Loucy (cell line): ENCODE results near the gene PPP1R10.
A peak's percentile ranks its signal among the peaks of the same experiment; 100 is the strongest.

Source experiments
- H2AFZ ChIP-seq: fragments of 200-600 bp; sonication (generic); 2 replicates; pipeline ENCODE4 v1.6.0; 2016; ENCODE audit warnings: antibody characterized with exemption, mild to moderate bottlenecking, low read length, moderate library complexity
- H3F3A ChIP-seq: fragments of 200-600 bp; 2 replicates; pipeline ENCODE4 v1.6.0; 2016; ENCODE audit warnings: antibody characterized with exemption, low read depth, mild to moderate bottlenecking
- H3K27me3 ChIP-seq: fragments of 200-600 bp; sonication (generic); 2 replicates; pipeline ENCODE4 v1.6.1; 2014; ENCODE audit warnings: low read length, mild to moderate bottlenecking; ENCODE audit not compliant: insufficient read depth, poor library complexity, severe bottlenecking
- H3K36me3 ChIP-seq: fragments of 200-600 bp; sonication (generic); 2 replicates; pipeline ENCODE4 v1.6.1; 2016; ENCODE audit warnings: low read length; ENCODE audit not compliant: insufficient read depth
- H3K4me1 ChIP-seq: fragments of 200-600 bp; sonication (generic); 2 replicates; pipeline ENCODE4 v1.5.1; 2014; ENCODE audit warnings: low read length, mild to moderate bottlenecking; ENCODE audit not compliant: insufficient read depth, poor library complexity, severe bottlenecking
- H3K4me2 ChIP-seq: fragments of 200-600 bp; sonication (generic); 2 replicates; pipeline ENCODE4 v1.6.0; 2014; ENCODE audit warnings: antibody characterized with exemption, low read length, low read depth, mild to moderate bottlenecking; ENCODE audit not compliant: poor library complexity, severe bottlenecking
- H3K4me3 ChIP-seq: fragments of 200-600 bp; sonication (generic); 2 replicates; pipeline ENCODE4 v1.5.1; 2014; ENCODE audit warnings: low read length, mild to moderate bottlenecking, mixed read lengths; ENCODE audit not compliant: poor library complexity, severe bottlenecking
- H3K79me2 ChIP-seq: fragments of 200-600 bp; sonication (generic); 2 replicates; pipeline ENCODE4 v1.6.1; 2014; ENCODE audit warnings: low read length; ENCODE audit not compliant: insufficient read depth
- H3K9ac ChIP-seq: fragments of 200-600 bp; sonication (generic); 2 replicates; pipeline ENCODE4 v1.6.0; 2014; ENCODE audit warnings: mild to moderate bottlenecking, low read depth, low read length, moderate library complexity; ENCODE audit not compliant: poor library complexity, severe bottlenecking
- H3K9me2 ChIP-seq: fragments of 200-600 bp; sonication (generic); replicated peaks from 2 replicates; pipeline ENCODE4 v1.6.1; 2016; ENCODE audit warnings: low read depth, low read length, mixed read lengths
- H3K9me3 ChIP-seq: fragments of 200-600 bp; sonication (generic); 2 replicates; pipeline ENCODE4 v1.6.1; 2014; ENCODE audit warnings: mild to moderate bottlenecking, antibody characterized with exemption, low read length, low read depth; ENCODE audit not compliant: insufficient read depth
- H4K20me1 ChIP-seq: fragments of 200-600 bp; sonication (generic); 2 replicates; pipeline ENCODE4 v1.6.0; 2014; ENCODE audit warnings: antibody characterized with exemption, low read length, mild to moderate bottlenecking; ENCODE audit not compliant: insufficient read depth, poor library complexity, severe bottlenecking
- EZH2phosphoT487 ChIP-seq: fragments of 200-600 bp; IDR thresholded peaks from 2 replicates; pipeline ENCODE4 v1.6.1; 2018; ENCODE audit warnings: antibody characterized with exemption, mild to moderate bottlenecking, moderate library complexity, borderline replicate concordance
- TF ChIP-seq, protein P1 (sequence below): fragments of 200-600 bp; sonication (generic); conservative IDR thresholded peaks from 2 replicates; pipeline ENCODE4 v1.5.1; 2014; ENCODE audit warnings: mild to moderate bottlenecking, antibody characterized with exemption, low read length

The PPP1R10 gene

DNA sequence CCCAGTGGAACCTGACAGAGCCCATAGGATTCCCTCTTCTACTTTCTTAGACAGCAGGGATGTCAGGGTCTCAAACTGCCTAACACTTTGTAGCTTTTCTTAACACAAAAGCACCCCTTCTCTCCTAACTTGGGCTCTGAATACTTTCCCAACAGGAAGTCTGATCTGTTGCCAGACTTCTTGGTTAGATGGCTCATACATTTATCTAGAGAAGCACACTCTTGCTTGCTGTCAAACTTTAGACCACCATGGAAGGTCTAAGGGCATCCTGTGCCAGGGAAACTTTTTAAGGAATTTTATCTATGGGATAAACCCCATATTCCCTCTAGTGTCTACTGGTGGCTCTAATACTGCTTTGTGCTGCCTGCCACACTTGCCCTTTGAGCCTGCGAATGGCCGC lies 26.6 kb upstream of the PPP1R10 start:
- H3K4me1 ChIP-seq: peaks cover 32% of the 10 kb centered on the region

DNA sequence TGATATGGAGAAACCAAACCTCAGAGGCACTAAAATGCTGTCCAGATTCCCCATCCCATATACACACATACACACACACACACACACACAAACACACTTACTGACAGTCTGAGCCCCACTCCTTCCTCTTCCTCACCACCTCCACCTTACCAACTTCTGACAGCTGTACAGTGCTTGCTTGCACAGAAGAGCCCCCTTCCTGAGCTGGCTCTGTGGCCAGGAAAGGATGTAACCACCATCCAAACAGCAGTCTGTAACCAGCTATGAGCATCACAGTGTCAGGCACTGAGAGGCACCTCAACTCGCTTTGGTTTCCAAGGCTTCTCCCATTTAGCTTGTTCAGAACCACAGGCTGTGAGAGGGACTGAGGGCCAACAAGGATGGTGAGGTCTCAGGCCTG lies 24.0 kb upstream of the PPP1R10 start:
- H3K9me2 ChIP-seq: no peaks in the 10 kb centered on the region
- H3K36me3 ChIP-seq: peaks cover 13% of the 10 kb centered on the region; the same call in 1 of the 2 replicates
- TF ChIP-seq, protein P1, sequence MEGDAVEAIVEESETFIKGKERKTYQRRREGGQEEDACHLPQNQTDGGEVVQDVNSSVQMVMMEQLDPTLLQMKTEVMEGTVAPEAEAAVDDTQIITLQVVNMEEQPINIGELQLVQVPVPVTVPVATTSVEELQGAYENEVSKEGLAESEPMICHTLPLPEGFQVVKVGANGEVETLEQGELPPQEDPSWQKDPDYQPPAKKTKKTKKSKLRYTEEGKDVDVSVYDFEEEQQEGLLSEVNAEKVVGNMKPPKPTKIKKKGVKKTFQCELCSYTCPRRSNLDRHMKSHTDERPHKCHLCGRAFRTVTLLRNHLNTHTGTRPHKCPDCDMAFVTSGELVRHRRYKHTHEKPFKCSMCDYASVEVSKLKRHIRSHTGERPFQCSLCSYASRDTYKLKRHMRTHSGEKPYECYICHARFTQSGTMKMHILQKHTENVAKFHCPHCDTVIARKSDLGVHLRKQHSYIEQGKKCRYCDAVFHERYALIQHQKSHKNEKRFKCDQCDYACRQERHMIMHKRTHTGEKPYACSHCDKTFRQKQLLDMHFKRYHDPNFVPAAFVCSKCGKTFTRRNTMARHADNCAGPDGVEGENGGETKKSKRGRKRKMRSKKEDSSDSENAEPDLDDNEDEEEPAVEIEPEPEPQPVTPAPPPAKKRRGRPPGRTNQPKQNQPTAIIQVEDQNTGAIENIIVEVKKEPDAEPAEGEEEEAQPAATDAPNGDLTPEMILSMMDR: no peak
- TF ChIP-seq EZH2phosphoT487: no peak
- peaks cover 1% of the 10 kb centered on the region for H4K20me1 ChIP-seq
- H3K4me1 ChIP-seq: peaks cover 24% of the 10 kb centered on the region
- peak overlapping the region; percentile 49 for H3K4me2 ChIP-seq
- H3K27me3 ChIP-seq: no peaks in the 10 kb centered on the region
- no peak overlapping the region for H2AFZ ChIP-seq
- peaks cover 4% of the 10 kb centered on the region; the same call in 1 of the 2 replicates for H3F3A ChIP-seq
- no peaks in the 10 kb centered on the region for H3K9me3 ChIP-seq
- H3K4me3 ChIP-seq: peak overlapping the region; percentile 42
- peaks cover 8% of the 10 kb centered on the region for H3K79me2 ChIP-seq
- H3K9ac ChIP-seq: peak overlapping the region; percentile 33

More for the DNA sequence above, 26.6 kb upstream of the PPP1R10 start:
- Histone ChIP-seq H3K9me3 (no peaks in the 10 kb centered on the region), H3F3A (peaks cover 4% of the 10 kb centered on the region; the same call in 1 of the 2 replicates), H4K20me1 (peaks cover 12% of the 10 kb centered on the region), H3K79me2 (peaks cover 28% of the 10 kb centered on the region), H3K4me3 (no peak overlapping the region), H3K36me3 (peaks cover 13% of the 10 kb centered on the region; the same call in 1 of the 2 replicates), H3K27me3 (no peaks in the 10 kb centered on the region), H3K9me2 (no peaks in the 10 kb centered on the region), H3K9ac (no peak overlapping the region), H3K4me2 (no peak overlapping the region), H2AFZ (no peak overlapping the region)
- no peak for TF ChIP-seq EZH2phosphoT487
- TF ChIP-seq, protein P1: no peak

DNA sequence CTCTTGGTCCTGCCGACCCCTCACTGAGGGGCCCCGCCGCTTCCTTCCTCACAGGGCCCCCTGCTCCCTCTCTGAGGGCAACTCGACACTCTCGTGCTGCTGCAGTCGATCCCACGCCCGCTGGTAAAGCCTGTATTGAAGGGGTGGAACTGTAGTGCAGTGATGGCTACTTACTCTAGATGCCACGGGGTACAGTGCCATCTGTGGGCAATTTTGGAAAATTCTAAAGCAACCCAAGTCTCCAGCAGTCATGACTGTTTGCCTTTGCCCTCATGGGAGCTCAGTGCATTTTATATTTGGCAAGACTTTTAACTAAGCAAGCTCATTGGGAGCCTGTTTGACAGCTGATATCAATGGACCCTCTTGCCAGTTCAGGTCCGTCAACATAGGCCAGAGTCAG lies 23.4 kb upstream of the PPP1R10 start:
- H3K4me1 ChIP-seq: peaks cover 20% of the 10 kb centered on the region
- peaks cover 13% of the 10 kb centered on the region; the same call in 1 of the 2 replicates for H3K36me3 ChIP-seq
- H4K20me1 ChIP-seq: no peaks in the 10 kb centered on the region
- H3K9me3 ChIP-seq: no peaks in the 10 kb centered on the region
- H3F3A ChIP-seq: peaks cover 4% of the 10 kb centered on the region; the same call in 1 of the 2 replicates
- peaks cover 3% of the 10 kb centered on the region; the same call in 1 of the 2 replicates for H3K79me2 ChIP-seq
- H3K4me3 ChIP-seq: no peak overlapping the region
- H3K9ac ChIP-seq: peak overlapping the region; percentile 33
- TF ChIP-seq, protein P1: peak; percentile 51
- no peak for TF ChIP-seq EZH2phosphoT487
- H3K4me2 ChIP-seq: peak overlapping the region; percentile 49
- no peak overlapping the region for H2AFZ ChIP-seq
- no peaks in the 10 kb centered on the region for H3K9me2 ChIP-seq
- no peaks in the 10 kb centered on the region for H3K27me3 ChIP-seq
